Keratinocyte (primary cell): ENCODE data around the gene ACOX2. TPM values are rescaled to one million over a fixed set of nuclear protein-coding genes. Genes with fewer than 3 reads are reported as not detected.

Source experiments
- DNase-seq: peaks from one replicate; pipeline ENCODE4 v3.0.0-alpha.2; 2011; ENCODE audit warnings: low read depth, missing footprints, low spot score
- FAIRE-seq: peaks from 2 replicates; lab custom pipeline; 2011; peaks lifted over from hg19 to GRCh38; lab: Jason Lieb, UNC
- H2AFZ ChIP-seq: 2 replicates; pipeline ENCODE4 v1.6.0; 2012; ENCODE audit warnings: low read length, control low read depth, inconsistent platforms; ENCODE audit not compliant: control insufficient read depth
- H3K27ac ChIP-seq: 2 replicates; pipeline ENCODE4 v1.5.1; 2011; ENCODE audit warnings: low read length; ENCODE audit not compliant: control insufficient read depth, insufficient read depth
- H3K27me3 ChIP-seq: 3 replicates; pipeline ENCODE4 v1.6.0; 2011; ENCODE audit warnings: low read length; ENCODE audit not compliant: control insufficient read depth, insufficient read depth; ENCODE audit errors: extremely low read depth
- H3K36me3 ChIP-seq, 2 experiments: 2 replicates in 1 of 2; 3 replicates in 1 of 2; pipeline ENCODE4 v1.5.1; 2011; ENCODE audit warnings: low read length in 2 of 2, mild to moderate bottlenecking in 1 of 2; ENCODE audit not compliant: control insufficient read depth in 2 of 2, insufficient read depth in 2 of 2; ENCODE audit errors: extremely low read depth in 1 of 2
- H3K4me1 ChIP-seq: 3 replicates; pipeline ENCODE4 v1.5.1; 2011; ENCODE audit warnings: low read length; ENCODE audit not compliant: control insufficient read depth, insufficient read depth; ENCODE audit errors: extremely low read depth
- H3K4me2 ChIP-seq: 3 replicates; pipeline ENCODE4 v1.6.0; 2011; ENCODE audit warnings: low read depth, low read length; ENCODE audit not compliant: control insufficient read depth, insufficient read depth; ENCODE audit errors: extremely low read depth
- H3K4me3 ChIP-seq, 3 experiments: fragments of 200-600 bp in 1 of 3; sonication (generic) in 1 of 3; 2 replicates in 2 of 3; 3 replicates in 1 of 3; pipeline ENCODE4 v1.5.1; 2011 to 2016; ENCODE audit warnings: low read length in 3 of 3, mild to moderate bottlenecking in 3 of 3, control low read depth in 2 of 3, inconsistent platforms in 1 of 3, low read depth in 1 of 3, mixed read lengths in 1 of 3, mixed run types in 1 of 3, moderate library complexity in 1 of 3; ENCODE audit not compliant: control insufficient read depth in 2 of 3, insufficient read depth in 2 of 3; ENCODE audit errors: extremely low read depth in 1 of 3
- H3K79me2 ChIP-seq: 2 replicates; pipeline ENCODE4 v1.6.0; 2012; ENCODE audit warnings: low read length; ENCODE audit not compliant: control insufficient read depth, insufficient read depth
- H3K9ac ChIP-seq: 3 replicates; pipeline ENCODE4 v1.6.0; 2011; ENCODE audit warnings: low read length; ENCODE audit not compliant: control insufficient read depth, insufficient read depth; ENCODE audit errors: extremely low read depth
- H3K9me1 ChIP-seq: 3 replicates; pipeline ENCODE4 v1.6.0; 2011; ENCODE audit warnings: low read length; ENCODE audit not compliant: control insufficient read depth, insufficient read depth; ENCODE audit errors: extremely low read depth
- H3K9me3 ChIP-seq: 2 replicates; pipeline ENCODE4 v1.5.1; 2012; ENCODE audit warnings: low read depth, low read length; ENCODE audit not compliant: control insufficient read depth
- H4K20me1 ChIP-seq: 3 replicates; pipeline ENCODE4 v1.6.0; 2011; ENCODE audit warnings: low read length; ENCODE audit not compliant: control insufficient read depth, insufficient read depth; ENCODE audit errors: extremely low read depth
- CTCF ChIP-seq, 3 experiments: IDR thresholded peaks in 1 of 3; conservative IDR thresholded peaks in 1 of 3; optimal IDR thresholded peaks in 1 of 3; 2 replicates in 2 of 3; 3 replicates in 1 of 3; pipeline versions ENCODE3 to v1.5.1; 2011; ENCODE audit warnings: low read length in 3 of 3, mild to moderate bottlenecking in 3 of 3, moderate library complexity in 2 of 3, control low read depth in 1 of 3, inconsistent platforms in 1 of 3; ENCODE audit not compliant: insufficient read depth in 2 of 3; ENCODE audit errors: extremely low read depth in 1 of 3
- EZH2 ChIP-seq: IDR thresholded peaks from one replicate; pipeline ENCODE4 v1.6.1; 2012; ENCODE audit warnings: inconsistent platforms, mild to moderate bottlenecking, low read length, moderate library complexity
- dilution Hi-C: fragments of 300-500 bp; cut with MboI; formaldehyde crosslinking; loops from one replicate; pipeline ENCODE4 v1.7.0; 2020; ENCODE audit warnings: low sequenced_read_pairs; ENCODE audit not compliant: extremely low pct_ligation_motif_present
- polyA plus RNA-seq, 5 experiments: library from polyadenylated mRNA; depleted of rRNA in 3 of 5; stranded (reverse) in 3 of 5; stranded (forward) in 1 of 5; unstranded in 1 of 5; fragments of >200 nt; gene quantifications; 1 replicate in 1 of 5; 2 replicates in 3 of 5; 3 replicates in 1 of 5; pipeline versions ENCODE4 v1.2.1 to v1.2.3, GENCODE V29; 2011 to 2012; ENCODE audit warnings: missing spikeins in 2 of 5, low read depth in 1 of 5, low replicate concordance in 1 of 5

ACOX2 gene
- polyA plus RNA-seq, 1 donor (not counting 4 experiments of a cell fraction or from before 2014, with no cell fraction given) = 0.20 TPM

GRCh38 chr3:58488967-58489366 lies 48.0 kb downstream of the ACOX2 start:
- DNase-seq = no peak
- Histone ChIP-seq H3K4me1 (peaks cover 18% of the 10 kb centered on the region), H3K36me3 (no peaks in the 10 kb centered on the region), H3K27ac (no peak overlapping the region), H3K4me2 (no peak overlapping the region), H4K20me1 (no peaks in the 10 kb centered on the region), H2AFZ (no peak overlapping the region), H3K9ac (no peak overlapping the region), H3K79me2 (no peaks in the 10 kb centered on the region), H3K9me3 (no peaks in the 10 kb centered on the region), H3K27me3 (peaks cover 17% of the 10 kb centered on the region), H3K9me1 (no peaks in the 10 kb centered on the region), H3K4me3 (no peak overlapping the region)
- TF ChIP-seq CTCF (optimal IDR thresholded peaks at IDR 0.05 in 1 of 3, IDR thresholded peaks at IDR 0.05 in 1 of 3, conservative IDR thresholded peaks at IDR 0.05 in 1 of 3; ENCODE audit: extremely low read depth in 1 of 3, insufficient read depth in 2 of 3, low read length in 3 of 3) = no peak
- no peak for FAIRE-seq
- dilution Hi-C loops = no loop called here

GRCh38 chr3:58487140-58487886 lies 49.7 kb downstream of the ACOX2 start:
- DNase-seq = no peak

More at GRCh38 chr3:58487140-58487886, 49.7 kb downstream of the ACOX2 start:
- H3K79me2 ChIP-seq = no peaks in the 10 kb centered on the region
- H4K20me1 ChIP-seq = no peaks in the 10 kb centered on the region
- peak; percentile 69 for FAIRE-seq
- H3K4me2 ChIP-seq = peak overlapping the region; percentile 46
- no peaks in the 10 kb centered on the region for H3K9me3 ChIP-seq
- H3K9me1 ChIP-seq = no peaks in the 10 kb centered on the region
- H2AFZ ChIP-seq = peak overlapping the region; percentile 62
- TF ChIP-seq EZH2 (no peak), CTCF (optimal IDR thresholded peaks at IDR 0.05 in 1 of 3, IDR thresholded peaks at IDR 0.05 in 1 of 3, conservative IDR thresholded peaks at IDR 0.05 in 1 of 3; ENCODE audit: extremely low read depth in 1 of 3, insufficient read depth in 2 of 3, low read length in 3 of 3) (no peak)
- no peaks in the 10 kb centered on the region for H3K36me3 ChIP-seq
- no peak overlapping the region for H3K9ac ChIP-seq
- no peak overlapping the region for H3K4me3 ChIP-seq
- H3K27me3 ChIP-seq = peaks cover 18% of the 10 kb centered on the region
- peaks cover 7% of the 10 kb centered on the region for H3K4me1 ChIP-seq
- dilution Hi-C loops = no loop called here
- H3K27ac ChIP-seq = no peak overlapping the region
